Activated effector memory CD4-positive, alpha-beta T cell treated with anti-CD3 and anti-CD28 coated beads, Interleukin-2, amount 50 U/mL, for 16 hours (primary cell): ENCODE measurements around the gene CORO2B.

Experiments used
- DNase-seq: peaks from one replicate; pipeline ENCODE4 v3.0.0-alpha.2; 2020

CORO2B gene

DNA sequence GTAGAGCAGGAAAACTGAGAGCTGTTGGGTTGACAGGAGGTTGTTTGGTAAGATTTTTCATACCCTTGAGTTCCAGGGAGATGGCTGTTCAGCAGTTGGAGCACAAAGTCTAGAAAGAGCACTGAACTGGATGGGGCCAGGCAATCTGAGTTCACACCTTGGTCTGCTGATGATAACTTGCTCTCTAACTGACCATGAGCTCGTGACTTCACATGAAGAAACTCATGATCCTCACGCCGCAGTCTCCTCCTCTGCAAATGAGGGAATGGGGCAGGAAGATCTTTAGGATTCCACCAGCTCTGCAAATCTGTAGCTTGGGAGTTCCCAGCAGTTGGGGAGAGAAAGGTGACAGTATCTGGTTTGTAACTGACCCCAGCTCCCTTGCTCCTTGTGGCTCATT is 33.7 kb downstream of the CORO2B start:
- no peak for DNase-seq

DNA sequence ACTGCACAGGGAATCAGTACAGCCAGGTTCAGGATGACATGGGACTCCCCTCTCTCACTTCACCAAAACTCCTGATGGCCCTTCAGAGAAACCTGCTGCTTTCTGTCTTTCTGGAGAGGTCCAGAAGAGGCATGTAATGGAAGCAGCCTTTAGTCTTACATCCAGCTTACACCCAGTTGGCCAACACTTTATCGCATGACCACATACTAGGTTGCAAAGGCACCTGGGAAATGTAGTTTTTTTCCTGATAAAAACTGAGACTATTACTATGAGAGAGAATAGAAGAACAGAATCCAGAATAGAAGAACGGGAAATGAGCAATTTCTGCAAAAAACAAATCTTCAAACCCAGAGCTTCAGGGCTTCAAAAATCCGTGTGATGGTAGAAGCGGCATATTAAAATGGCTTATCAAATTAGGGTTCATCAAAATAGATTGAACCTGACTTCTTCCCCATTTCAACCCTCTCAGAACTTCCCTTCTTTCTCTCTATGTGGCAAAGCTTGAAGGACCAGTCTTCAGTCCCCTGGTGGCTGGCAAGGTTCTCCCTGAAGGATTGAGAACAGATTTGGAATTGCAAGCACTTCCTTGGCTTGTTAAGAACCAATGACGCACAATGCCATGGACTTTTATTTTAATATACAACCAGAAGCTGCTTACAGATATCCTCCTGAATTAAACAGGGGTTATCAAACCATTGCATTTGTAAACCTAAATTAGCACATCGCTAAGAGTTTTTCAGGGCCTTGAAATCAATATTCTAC is 34.4 kb downstream of the CORO2B start:
- no peak for DNase-seq

DNA sequence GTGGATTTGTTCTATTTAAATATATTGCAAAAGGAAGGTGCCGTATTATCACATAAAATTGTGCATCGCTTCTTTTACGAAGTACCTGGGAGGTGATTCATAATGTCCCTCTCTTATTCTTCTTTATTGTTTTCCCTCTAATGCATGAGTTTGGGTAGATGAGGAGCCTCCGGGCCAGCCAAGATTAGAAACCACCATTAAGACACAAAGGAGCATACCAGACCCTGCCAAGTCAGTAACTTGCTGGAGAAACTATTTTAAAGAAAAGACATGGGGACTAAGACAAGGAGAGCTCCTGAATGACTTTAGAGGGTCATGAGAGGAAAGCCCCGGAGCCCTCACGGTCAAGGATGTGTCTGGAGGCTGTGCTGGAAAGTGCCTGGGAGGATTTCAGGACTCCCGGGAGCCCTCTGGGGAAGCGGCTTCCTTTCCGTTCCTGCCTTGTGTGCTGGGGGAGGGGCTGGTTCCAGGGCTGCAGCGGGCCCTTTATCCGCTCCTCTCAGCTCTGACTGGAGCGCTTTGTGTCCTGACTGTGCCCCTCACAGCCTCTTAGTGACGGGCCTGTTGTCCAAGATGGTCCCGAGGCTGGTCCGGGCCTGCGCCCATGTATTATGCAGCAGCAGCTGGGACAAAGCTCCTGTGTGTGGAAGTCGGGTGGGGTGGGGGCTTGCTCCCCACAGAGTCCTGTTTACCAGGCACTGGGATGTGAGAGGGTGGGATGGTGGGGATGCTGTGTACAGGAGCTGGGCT is 35.7 kb downstream of the CORO2B start:
- DNase-seq: no peak

- no peak for DNase-seq
Observed at GRCh38 chr15:68615301-68615700, 36.5 kb downstream of the CORO2B start.

- no peak for DNase-seq
Observed at GRCh38 chr15:68615811-68616210, 37.0 kb downstream of the CORO2B start.

DNA sequence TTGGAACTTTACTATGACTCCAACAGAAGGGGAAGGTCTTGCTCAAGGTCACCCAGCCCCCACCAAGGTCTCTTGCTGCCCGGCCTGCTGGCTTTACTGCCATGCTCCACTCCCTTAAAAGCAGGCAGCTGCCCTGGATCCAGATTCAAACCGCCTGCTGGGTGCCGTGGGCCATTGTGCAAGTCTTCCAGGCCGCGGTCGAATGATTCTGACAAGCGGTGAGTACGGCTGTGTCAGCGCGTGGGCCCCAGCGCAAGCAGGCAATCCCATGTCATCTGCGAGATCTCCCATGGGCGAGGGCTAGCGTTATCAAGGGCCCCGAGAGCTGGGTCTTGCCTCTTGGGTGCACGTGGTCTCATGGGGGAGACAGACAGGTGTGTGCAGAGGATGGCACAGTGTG is 37.6 kb downstream of the CORO2B start:
- no peak for DNase-seq

GRCh38 chr15:68617001-68617400 is 38.2 kb downstream of the CORO2B start:
- DNase-seq: no peak

DNA sequence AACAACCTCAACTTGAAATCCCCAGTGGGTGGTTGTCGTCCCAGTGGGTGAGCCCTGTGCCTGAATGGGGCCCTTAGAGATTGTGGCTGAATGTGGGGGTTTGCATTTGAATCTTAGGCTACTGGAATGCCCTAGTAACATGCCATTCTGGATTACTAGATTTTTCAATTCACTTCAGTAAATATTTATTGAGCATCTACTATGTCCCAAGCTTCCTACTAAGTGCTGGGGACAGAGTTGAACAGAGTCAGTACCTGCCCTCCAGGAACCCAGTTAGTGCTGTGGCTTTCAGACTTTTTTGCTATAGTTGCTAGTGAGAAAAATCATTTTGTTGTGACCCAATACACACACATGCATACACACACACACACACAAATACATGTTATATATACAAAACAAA is 39.0 kb downstream of the CORO2B start:
- no peak for DNase-seq

DNA sequence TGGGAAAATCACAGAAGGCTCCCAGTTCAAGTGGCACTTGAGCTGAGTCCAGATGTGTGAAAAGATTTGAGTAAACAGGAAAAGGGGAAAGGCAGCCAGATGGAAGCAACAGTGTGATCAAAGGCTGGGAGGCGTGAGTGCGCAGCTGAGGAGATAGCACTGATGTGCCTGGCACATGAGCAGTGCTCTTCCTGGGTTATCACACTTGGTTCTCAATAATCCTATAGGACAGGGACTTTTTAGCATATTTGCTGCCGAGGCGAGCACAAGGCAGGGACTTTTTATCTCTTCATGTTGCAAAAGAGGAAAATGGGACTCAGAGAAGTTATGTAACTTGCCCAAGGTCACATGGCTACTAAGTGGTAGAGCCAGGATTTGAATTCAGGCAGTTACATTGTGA is 39.6 kb downstream of the CORO2B start:
- no peak for DNase-seq

DNA sequence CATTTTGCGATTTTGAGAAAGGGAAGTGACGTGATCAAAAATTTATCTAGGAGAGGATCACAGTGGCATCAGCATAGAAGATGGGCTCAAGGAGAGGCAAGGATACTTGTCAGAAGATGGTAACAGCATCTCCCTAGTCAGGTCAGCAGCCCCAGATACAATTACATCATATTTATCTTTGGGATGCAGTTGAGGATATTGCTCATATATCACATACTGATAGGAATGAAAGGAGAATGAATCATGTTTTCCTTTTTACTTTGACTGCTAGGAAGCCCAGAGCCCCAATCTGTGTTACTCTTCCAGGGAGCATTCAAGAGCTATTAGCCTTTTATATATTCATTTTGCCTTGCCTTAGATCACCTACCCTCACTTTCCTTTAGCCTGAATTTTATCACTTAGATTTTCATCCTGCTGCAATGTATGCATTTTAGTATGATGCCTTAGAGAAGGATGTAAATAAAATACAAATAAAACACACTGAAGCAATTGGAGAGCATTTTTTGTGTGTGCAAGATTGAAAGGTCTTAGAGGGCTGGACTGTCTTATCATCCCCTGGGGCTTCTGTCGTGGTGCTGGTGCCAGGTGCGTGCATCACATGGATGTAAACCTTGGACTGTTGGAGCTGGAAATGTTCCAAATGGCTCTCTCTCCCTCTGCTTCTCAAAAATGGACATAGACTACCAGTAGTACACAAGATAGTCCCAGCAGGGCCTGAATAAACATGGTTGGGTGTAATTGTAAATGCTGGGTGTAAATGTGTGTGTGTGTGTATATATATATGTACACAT is 40.3 kb downstream of the CORO2B start:
- DNase-seq: no peak

DNA sequence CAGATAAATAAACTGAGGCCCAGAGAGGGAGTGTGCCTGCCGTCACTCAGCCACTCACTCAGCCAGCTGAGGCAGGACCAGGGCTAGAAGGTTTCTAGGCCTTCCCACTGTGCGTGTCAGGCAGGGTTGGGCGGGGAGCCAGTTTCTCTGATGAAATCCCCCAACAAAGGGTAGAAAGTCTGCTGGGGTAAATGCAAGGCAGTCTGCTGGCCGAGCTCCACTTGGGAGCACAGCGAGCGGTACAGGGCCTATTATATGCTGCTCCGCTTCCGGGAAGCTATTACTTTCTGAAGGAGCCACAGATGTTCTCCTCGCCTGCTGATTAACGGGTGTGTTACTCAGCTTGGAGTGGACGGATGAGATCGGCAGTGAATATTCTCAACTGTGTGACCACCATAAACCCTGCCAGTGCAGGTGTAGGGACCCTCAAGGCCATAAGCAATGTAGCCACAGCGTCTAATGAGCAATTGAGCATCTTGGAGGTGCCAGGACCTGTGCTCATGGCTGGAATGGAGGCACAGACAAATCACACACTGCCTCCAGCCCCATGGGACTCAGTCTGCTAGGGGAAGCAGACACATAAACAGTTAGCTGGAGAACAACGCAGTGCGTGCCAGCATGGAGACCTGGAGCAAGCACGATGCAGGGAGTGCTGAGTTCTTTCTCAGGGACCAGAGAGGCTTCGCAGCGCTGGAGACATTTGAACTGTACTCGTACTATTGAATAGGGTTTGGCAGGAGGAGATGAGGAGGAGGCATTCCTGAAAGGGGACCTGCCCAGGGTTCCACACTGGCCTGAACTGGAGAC is 42.1 kb downstream of the CORO2B start:
- no peak for DNase-seq

- no peak for DNase-seq
Observed at GRCh38 chr15:68621535-68621934, 42.7 kb downstream of the CORO2B start.

GRCh38 chr15:68623301-68623892 is 44.6 kb downstream of the CORO2B start:
- no peak for DNase-seq

DNA sequence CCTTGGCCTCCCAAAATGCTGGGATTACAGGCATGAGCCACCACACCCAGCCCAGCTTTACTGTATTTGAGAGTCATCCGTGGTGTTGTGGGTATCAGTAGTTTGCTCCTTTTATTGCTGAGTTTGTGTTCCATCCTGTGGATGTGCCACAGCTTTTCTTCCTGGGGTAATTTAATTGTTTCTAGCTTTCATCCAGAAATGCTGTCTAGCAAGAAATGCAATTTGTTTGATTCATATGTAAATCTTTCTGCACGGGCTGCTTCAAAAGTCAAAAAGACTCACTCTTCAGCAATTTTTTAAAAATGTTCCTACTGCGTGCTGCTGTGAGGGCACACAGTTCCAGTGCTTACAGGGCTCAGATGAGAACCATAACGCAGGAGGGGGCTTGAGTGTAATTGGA is 47.1 kb downstream of the CORO2B start:
- DNase-seq: no peak

GRCh38 chr15:68626283-68626682 is 47.5 kb downstream of the CORO2B start:
- no peak for DNase-seq

DNA sequence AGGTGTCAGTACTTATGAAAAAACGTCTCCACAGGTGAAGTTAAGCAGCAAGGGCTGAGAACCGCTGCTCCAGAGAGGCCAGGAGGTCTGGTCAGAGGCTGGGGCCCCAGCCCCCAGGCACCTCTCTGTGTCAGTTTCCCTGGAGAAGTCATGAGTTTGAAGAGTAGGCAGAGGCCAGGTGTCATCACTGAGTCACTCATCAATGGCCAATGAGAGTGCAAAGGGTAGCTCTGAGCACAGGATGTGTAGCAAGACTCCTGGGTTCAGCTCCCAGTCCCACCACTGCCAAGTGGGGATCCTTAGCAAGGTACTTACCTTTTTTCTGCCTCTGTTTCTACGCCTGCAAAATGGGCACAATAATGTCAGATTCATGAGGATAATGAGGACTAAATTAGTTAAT is 47.9 kb downstream of the CORO2B start:
- DNase-seq: no peak

DNA sequence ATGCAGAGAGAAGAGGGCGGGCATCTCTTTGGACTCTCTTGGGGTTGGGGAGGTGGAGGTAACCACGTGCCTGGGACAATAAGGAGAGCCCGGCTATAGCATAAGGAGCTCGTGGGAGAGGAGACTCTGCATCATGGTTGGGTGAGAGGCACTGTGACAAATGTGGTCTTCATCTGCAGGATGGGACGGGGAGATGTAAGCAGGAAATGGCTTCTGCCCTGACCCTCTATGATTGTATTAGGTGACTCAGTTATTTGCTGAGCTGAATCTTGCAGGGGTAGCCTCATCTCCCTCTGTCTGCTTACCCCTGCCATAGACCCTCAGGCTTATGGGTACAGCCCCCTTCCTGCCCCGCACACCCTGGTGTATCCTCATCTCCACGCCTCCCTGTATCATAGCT is 48.7 kb downstream of the CORO2B start:
- no peak for DNase-seq

DNA sequence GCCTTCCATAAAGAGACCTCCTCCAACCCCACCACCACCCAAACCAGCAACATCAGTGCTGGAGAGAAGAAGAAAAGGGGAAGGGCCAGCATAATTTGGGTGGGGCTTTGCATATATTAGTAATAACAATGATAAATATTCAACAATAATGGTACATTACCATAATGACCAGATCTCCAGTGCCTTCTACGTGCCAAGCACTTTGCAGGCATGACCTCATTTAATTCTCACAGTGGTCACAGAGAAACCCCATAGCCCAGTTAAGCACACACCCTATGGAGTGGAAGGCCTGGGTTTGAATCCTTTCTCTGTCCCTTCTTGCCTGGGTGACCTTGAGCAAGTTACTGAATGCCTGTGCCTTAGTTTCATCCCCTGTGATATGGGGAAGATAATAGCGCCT is 49.2 kb downstream of the CORO2B start:
- no peak for DNase-seq

- no peak for DNase-seq
Observed at GRCh38 chr15:68629519-68630210, 50.9 kb downstream of the CORO2B start.

- DNase-seq: no peak
Observed at GRCh38 chr15:68630211-68630555, 51.4 kb downstream of the CORO2B start.

- no peak for DNase-seq
Observed at GRCh38 chr15:68630836-68631235, 52.0 kb downstream of the CORO2B start.

DNA sequence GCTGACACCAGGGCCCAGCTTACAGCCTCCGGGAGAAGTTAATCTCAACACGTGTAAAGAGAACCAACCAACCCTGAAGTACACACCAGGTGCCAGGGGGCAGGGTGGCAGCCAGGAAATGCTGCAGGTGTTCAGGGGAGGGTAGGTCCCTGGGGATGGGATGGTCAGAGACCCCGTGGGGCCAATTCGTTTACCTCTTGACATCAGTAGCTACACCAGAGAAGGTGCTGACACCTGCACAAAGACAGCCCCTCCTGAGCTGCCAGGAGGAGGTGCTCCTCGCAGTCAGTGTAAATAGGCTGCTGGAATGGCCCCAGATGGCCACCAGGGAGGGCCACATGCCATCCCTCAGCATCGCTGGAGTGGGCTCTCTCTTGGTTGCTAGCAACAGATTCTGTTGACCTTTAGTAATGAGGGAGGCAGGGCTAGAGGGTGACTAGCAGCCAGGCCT is 52.8 kb downstream of the CORO2B start:
- no peak for DNase-seq
